ENCODE data around the gene BLOC1S4.
"Not testable (repeated sequence)": the region's sequence is repeated elsewhere in the genome, so short reads cannot be mapped to it uniquely, and the experiment has no call there.

BLOC1S4 gene

DNA sequence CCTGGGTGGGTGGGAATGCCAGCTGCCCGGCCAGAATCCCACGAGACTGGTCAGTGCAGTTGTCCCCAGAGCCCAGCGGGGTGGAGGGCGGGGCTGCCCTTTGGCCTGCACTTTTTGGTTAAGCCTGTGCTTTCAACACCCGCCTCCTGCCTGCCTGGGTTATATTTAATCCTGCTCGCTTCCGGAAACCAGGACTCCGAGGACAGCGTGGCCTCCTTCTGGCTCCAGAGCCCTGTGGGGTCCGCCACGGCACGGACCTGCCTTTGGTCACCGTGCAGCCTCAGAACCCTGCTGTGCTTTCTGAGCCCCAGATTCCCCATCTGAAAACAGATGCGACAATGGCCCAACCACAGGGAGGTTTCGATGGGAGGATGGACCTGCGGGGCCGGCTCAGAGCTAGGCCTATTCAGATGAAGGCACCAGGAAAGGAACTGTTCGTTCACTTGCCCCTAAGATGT is 37.2 kb downstream of the BLOC1S4 start:
- no peaks in the 10 kb centered on the region for H3K9me3 ChIP-seq
- H3K27ac ChIP-seq: no peak overlapping the region
- no peaks in the 10 kb centered on the region for H3K27me3 ChIP-seq
- no peak overlapping the region for H3K4me3 ChIP-seq
- intact Hi-C loops (cut with DNase I; ENCODE audit: low total_unique reads): no loop called here
- no peak for DNase-seq
- TF ChIP-seq CTCF (IDR thresholded peaks at IDR 0.05): no peak
- peaks cover 0 to 19% (median 10%) of the 10 kb centered on the region in 4 donors for H3K4me1 ChIP-seq
- no peaks in the 10 kb centered on the region for H3K36me3 ChIP-seq

DNA sequence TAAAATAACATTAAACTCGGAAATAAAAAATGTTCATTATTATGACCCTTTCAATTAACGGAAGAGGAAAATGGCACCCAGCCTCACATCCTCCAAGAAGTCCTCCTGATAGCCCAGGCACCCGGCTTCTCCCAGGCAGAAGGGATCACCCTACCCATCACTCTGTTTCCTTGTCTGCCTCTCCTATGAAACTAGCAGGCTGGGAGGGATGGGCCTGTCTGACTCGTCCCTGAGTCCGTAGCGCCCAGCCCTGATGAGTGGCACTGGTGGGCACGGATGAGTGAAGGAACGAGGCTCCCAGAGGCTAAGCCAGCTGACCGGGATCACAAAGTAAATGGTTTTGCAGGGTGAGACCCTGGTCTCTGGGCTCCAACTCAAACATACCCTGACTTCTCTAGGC is 37.9 kb downstream of the BLOC1S4 start:
- no peak for DNase-seq
- TF ChIP-seq CTCF (IDR thresholded peaks at IDR 0.05): no peak
- H3K27ac ChIP-seq: no peak overlapping the region
- intact Hi-C loops (cut with DNase I; ENCODE audit: low total_unique reads): no loop called here
- no peaks in the 10 kb centered on the region for H3K36me3 ChIP-seq
- no peaks in the 10 kb centered on the region for H3K9me3 ChIP-seq
- no peak overlapping the region for H3K4me3 ChIP-seq
- H3K27me3 ChIP-seq: no peaks in the 10 kb centered on the region
- H3K4me1 ChIP-seq: peaks cover 0 to 13% (median 6%) of the 10 kb centered on the region in 4 donors

DNA sequence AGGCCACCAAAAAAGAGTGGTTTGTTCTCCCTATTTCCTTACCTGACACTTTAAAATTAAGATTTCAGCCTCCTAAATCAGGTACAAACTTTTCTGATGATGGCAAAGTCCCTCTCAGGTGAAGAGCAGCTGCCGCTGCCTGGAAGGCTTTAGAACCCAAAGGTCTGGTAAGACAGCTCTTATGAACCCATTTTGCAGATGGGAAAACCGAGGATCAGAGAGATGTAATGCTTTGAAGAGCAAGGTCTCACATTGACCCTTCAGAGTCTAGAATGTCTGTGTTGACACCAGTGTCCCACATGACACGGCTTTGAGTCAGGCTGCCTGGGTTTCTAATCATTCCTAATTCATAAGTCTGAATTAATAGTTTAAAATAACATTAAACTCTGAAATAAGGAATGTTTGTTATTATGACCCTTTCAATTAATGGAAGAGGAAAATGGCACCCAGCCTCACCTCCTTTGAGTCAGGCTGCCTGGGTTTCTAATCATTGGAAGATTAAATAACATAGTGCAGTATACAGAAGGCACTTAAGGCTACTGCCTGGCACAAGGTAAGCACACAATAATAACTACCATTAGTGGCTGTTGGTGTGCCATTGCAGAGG is 38.6 kb downstream of the BLOC1S4 start:
- Histone ChIP-seq H3K36me3 (no peaks in the 10 kb centered on the region), H3K9me3 (no peaks in the 10 kb centered on the region), H3K4me1 (peaks cover 0 to 6% (median 0%) of the 10 kb centered on the region in 4 donors), H3K27me3 (no peaks in the 10 kb centered on the region), H3K27ac (no peak overlapping the region), H3K4me3 (no peak overlapping the region)
- DNase-seq: no peak
- intact Hi-C loops (cut with DNase I; ENCODE audit: low total_unique reads): no loop called here
- no peak for TF ChIP-seq CTCF (IDR thresholded peaks at IDR 0.05)

- no peak overlapping the region for H3K4me3 ChIP-seq
- TF ChIP-seq CTCF (IDR thresholded peaks at IDR 0.05): no peak
These were observed 39.2 kb downstream of the BLOC1S4 start for GRCh38 chr4:6755088-6755753.

DNA sequence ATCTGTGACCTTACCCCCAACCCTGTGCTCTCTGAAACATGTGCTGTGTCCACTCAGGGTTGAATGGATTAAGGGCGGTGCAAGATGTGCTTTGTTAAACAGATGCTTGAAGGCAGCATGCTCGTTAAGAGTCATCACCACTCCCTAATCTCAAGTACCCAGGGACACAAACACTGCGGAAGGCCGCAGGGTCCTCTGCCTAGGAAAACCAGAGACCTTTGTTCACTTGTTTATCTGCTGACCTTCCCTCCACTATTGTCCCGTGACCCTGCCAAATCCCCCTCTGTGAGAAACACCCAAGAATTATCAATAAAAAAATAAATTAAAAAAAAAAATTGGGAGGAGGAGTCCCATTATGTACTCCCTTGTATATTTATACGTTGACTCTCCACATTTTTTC is 40.4 kb downstream of the BLOC1S4 start:
- H3K4me1 ChIP-seq; intact Hi-C loops (cut with DNase I; ENCODE audit: low total_unique reads): not testable (repeated sequence)

More at GRCh38 chr4:6755088-6755753, 39.2 kb downstream of the BLOC1S4 start:
- no peak for DNase-seq
- Histone ChIP-seq H3K27me3 (no peaks in the 10 kb centered on the region), H3K36me3 (no peaks in the 10 kb centered on the region), H3K9me3 (no peaks in the 10 kb centered on the region), H3K27ac (no peak overlapping the region), H3K4me1 (no peaks in the 10 kb centered on the region)
- intact Hi-C loops (cut with DNase I; ENCODE audit: low total_unique reads): no loop called here

DNA sequence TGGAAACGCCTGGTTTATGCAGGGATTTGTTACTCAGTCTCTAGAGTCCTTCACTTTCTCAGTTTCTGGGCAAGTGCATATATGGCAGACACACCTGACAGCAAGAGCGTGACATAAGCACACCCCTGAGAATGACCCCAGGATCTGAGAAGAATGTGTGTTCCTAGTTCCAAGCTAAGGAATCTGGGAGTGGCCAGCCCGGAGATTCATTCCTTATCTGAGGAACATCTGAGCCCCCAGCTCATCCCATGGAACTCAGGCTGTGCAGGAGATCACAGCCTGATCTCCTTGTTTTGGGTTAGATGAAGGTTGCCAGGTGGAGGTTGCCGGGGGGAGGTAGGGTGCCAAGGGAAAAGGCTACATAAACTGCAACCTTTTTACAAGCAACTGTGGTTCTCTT is 42.8 kb downstream of the BLOC1S4 start:
- no peak for DNase-seq
- no peaks in the 10 kb centered on the region for H3K9me3 ChIP-seq
- TF ChIP-seq CTCF (IDR thresholded peaks at IDR 0.05): no peak
- intact Hi-C loops (cut with DNase I; ENCODE audit: low total_unique reads): no loop called here
- H3K27ac ChIP-seq: no peak overlapping the region
- no peaks in the 10 kb centered on the region for H3K27me3 ChIP-seq
- no peak overlapping the region for H3K4me3 ChIP-seq
- peaks cover 0 to 7% (median 0%) of the 10 kb centered on the region in 4 donors for H3K4me1 ChIP-seq
- H3K36me3 ChIP-seq: no peaks in the 10 kb centered on the region

More for the DNA sequence above, 40.4 kb downstream of the BLOC1S4 start:
- H3K27ac ChIP-seq, H3K27me3 ChIP-seq, DNase-seq, H3K4me3 ChIP-seq, H3K9me3 ChIP-seq, H3K36me3 ChIP-seq: not testable (repeated sequence)
